A549 treated with dexamethasone at 1 μM for 4 hours (cell line): Measurements from ENCODE around the gene SYCP1. TPM values are rescaled to one million over a fixed set of nuclear protein-coding genes. Genes with fewer than 3 reads are reported as not detected.

Experiments
- total RNA-seq: library from RNA; stranded (reverse); fragments of 200-300 nt; extraction: Qiagen RNA extraction; gene quantifications from 5 replicates; pipeline ENCODE4 v1.2.3, GENCODE V29; 2022

SYCP1 gene
- total RNA-seq, result not detected in 5 replicates

GRCh38 chr1:114854693-114855320, at the start of gene SYCP1:
SYCP1 (plus strand) TSS chr1:114854863; CDS start chr1:114855465, 602 bp downstream.

DNA sequence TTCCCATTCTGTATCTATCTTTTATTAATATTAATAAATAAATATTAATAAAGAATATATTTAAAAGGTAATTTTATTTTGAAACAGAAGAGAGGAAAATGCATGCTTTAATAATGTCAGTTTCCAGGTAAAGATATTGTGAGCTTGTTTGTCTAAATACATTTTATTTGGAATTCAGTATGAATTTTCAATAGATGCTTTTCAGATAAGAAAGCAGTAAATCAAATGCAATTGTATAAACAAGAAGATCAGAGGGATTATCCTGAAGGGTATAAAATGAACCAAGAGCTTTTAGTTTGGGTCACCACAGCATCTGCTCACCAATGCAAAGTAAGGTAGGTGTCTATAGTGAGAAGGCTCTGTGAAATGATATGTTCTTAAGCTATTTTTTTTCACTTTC, 174.9 kb downstream of the SYCP1 start, which contains the start of gene TSHB:
TSHB (plus strand) TSS at position 301 of the 400 bp plus-strand sequence. CDS start 3,537 bp downstream, outside the sequence.

Other genes starting within 250 kb of the SYCP1 start
- gene DENND2C, start 184.8 kb upstream of the SYCP1 start, total RNA-seq, result 0.34 to 0.62 TPM (median 0.39 TPM) in 5 replicates
- gene AMPD1, start 159.3 kb upstream of the SYCP1 start, total RNA-seq, result 0.14 TPM in 1 of 5 replicates, not detected in the others
- gene NRAS, start 138.1 kb upstream of the SYCP1 start, total RNA-seq, result 29.5 to 37.6 TPM (median 32.0 TPM) in 5 replicates
- 133 to 159 TPM (median 146 TPM) in 5 replicates for gene CSDE1, start 96.9 kb upstream of the SYCP1 start, total RNA-seq
- 10.8 to 20.8 TPM (median 18.7 TPM) in 5 replicates for gene SIKE1, start 74.2 kb upstream of the SYCP1 start, total RNA-seq
- gene TSHB, start 175.0 kb downstream of the SYCP1 start, total RNA-seq, result not detected in 5 replicates
- gene TSPAN2, start 234.6 kb downstream of the SYCP1 start, total RNA-seq, result 0.63 to 1.2 TPM (median 0.84 TPM) in 5 replicates